H9 (cell line): ENCODE measurements around the gene CADPS2. TPM values are rescaled to one million over a fixed set of nuclear protein-coding genes. Genes with fewer than 3 reads are reported as not detected.

Experiments
- DNase-seq: peaks from one replicate; pipeline ENCODE4 v3.0.0-alpha.2; 2017
- H2AFZ ChIP-seq: one replicate; pipeline ENCODE4 v1.6.1; 2013; ENCODE audit warnings: mild to moderate bottlenecking, low read length, control low read depth, moderate library complexity
- H2AK5ac ChIP-seq: 2 replicates; pipeline ENCODE4 v1.6.1; 2013; ENCODE audit warnings: low read length, control low read depth, mixed read lengths; ENCODE audit not compliant: insufficient read length
- H2BK120ac ChIP-seq: one replicate; pipeline ENCODE4 v1.6.1; 2013; ENCODE audit warnings: low read depth, mild to moderate bottlenecking, low read length, control low read depth, inconsistent platforms; ENCODE audit not compliant: poor library complexity, severe bottlenecking
- H2BK12ac ChIP-seq: 2 replicates; pipeline ENCODE4 v1.6.1; 2013; ENCODE audit warnings: low read length, control low read depth, mixed read lengths, low read depth; ENCODE audit not compliant: insufficient read length
- H2BK15ac ChIP-seq: 2 replicates; pipeline ENCODE4 v1.6.1; 2013; ENCODE audit warnings: low read depth, low read length, control low read depth
- H2BK20ac ChIP-seq: one replicate; pipeline ENCODE4 v1.6.1; 2013; ENCODE audit warnings: low read depth, mild to moderate bottlenecking, low read length, control low read depth, inconsistent platforms; ENCODE audit not compliant: poor library complexity, severe bottlenecking
- H2BK5ac ChIP-seq: 2 replicates; pipeline ENCODE4 v1.6.1; 2013; ENCODE audit warnings: low read length, control low read depth, mixed read lengths; ENCODE audit not compliant: insufficient read length
- H3K14ac ChIP-seq: 2 replicates; pipeline ENCODE4 v1.6.1; 2013; ENCODE audit warnings: low read length, control low read depth; ENCODE audit not compliant: insufficient read depth
- H3K18ac ChIP-seq: 2 replicates; pipeline ENCODE4 v1.6.1; 2013; ENCODE audit warnings: low read depth, mild to moderate bottlenecking, mixed read lengths, low read length, control low read depth; ENCODE audit not compliant: insufficient read length
- H3K23ac ChIP-seq: 2 replicates; pipeline ENCODE4 v1.6.1; 2013; ENCODE audit warnings: low read length, control low read depth, mixed read lengths, low read depth; ENCODE audit not compliant: insufficient read length
- H3K23me2 ChIP-seq: 2 replicates; pipeline ENCODE4 v1.6.1; 2013; ENCODE audit warnings: low read depth, mild to moderate bottlenecking, mixed read lengths, low read length, control low read depth; ENCODE audit not compliant: insufficient read length, poor library complexity, severe bottlenecking
- H3K27ac ChIP-seq: 2 replicates; pipeline ENCODE4 v1.5.1; 2013; ENCODE audit warnings: low read length, control low read depth, mixed read lengths, low read depth; ENCODE audit not compliant: insufficient read length
- H3K27me3 ChIP-seq: 2 replicates; pipeline ENCODE4 v1.6.1; 2013; ENCODE audit warnings: low read length, control low read depth, inconsistent platforms; ENCODE audit not compliant: insufficient read depth
- H3K4ac ChIP-seq: 2 replicates; pipeline ENCODE4 v1.6.1; 2013; ENCODE audit warnings: low read depth, mild to moderate bottlenecking, control low read depth, inconsistent platforms, low read length, moderate library complexity
- H3K4me1 ChIP-seq: 2 replicates; pipeline ENCODE4 v1.6.1; 2013; ENCODE audit warnings: low read length, control low read depth, inconsistent platforms; ENCODE audit not compliant: insufficient read depth
- H3K4me2 ChIP-seq: 2 replicates; pipeline ENCODE4 v1.6.1; 2013; ENCODE audit warnings: low read length, control low read depth, mixed read lengths; ENCODE audit not compliant: insufficient read length, insufficient read depth
- H3K56ac ChIP-seq: 2 replicates; pipeline ENCODE4 v1.6.1; 2013; ENCODE audit warnings: low read depth, mild to moderate bottlenecking, mixed read lengths, low read length, control low read depth; ENCODE audit not compliant: insufficient read length
- H3K79me1 ChIP-seq: 2 replicates; pipeline ENCODE4 v1.6.1; 2013; ENCODE audit warnings: low read depth, mild to moderate bottlenecking, moderate library complexity, low read length, control low read depth, inconsistent platforms; ENCODE audit not compliant: insufficient read depth, poor library complexity, severe bottlenecking
- H3K79me2 ChIP-seq: 2 replicates; pipeline ENCODE4 v1.6.1; 2013; ENCODE audit warnings: low read length, control low read depth, inconsistent platforms; ENCODE audit not compliant: insufficient read depth
- H3K9ac ChIP-seq: 2 replicates; pipeline ENCODE4 v1.6.1; 2013; ENCODE audit warnings: low read length, control low read depth, mixed read lengths; ENCODE audit not compliant: insufficient read length; ENCODE audit errors: extremely low read depth
- H3K9me3 ChIP-seq: one replicate; pipeline ENCODE4 v1.6.1; 2013; ENCODE audit warnings: low read depth, low read length, inconsistent platforms; ENCODE audit not compliant: control insufficient read depth
- H3T11ph ChIP-seq: one replicate; pipeline ENCODE4 v1.6.1; 2013; ENCODE audit warnings: mild to moderate bottlenecking, low read length, control low read depth, inconsistent platforms
- H4K20me1 ChIP-seq: one replicate; pipeline ENCODE4 v1.6.1; 2013; ENCODE audit not compliant: control insufficient read depth, insufficient read length, insufficient read depth
- H4K5ac ChIP-seq: 2 replicates; pipeline ENCODE4 v1.6.1; 2013; ENCODE audit warnings: low read depth, mild to moderate bottlenecking, mixed read lengths, low read length, control low read depth; ENCODE audit not compliant: insufficient read length
- H4K8ac ChIP-seq: replicated peaks from 2 replicates; pipeline ENCODE4 v1.6.1; 2013; ENCODE audit warnings: low read length, control low read depth, mixed read lengths, low read depth; ENCODE audit not compliant: insufficient read length
- H4K91ac ChIP-seq: 2 replicates; pipeline ENCODE4 v1.6.1; 2013; ENCODE audit warnings: low read depth, mild to moderate bottlenecking, moderate library complexity, mixed read lengths, low read length, control low read depth; ENCODE audit not compliant: insufficient read length
- H3K27ac Mint-ChIP-seq, 3 experiments: 2 replicates in 2 of 3; 3 replicates in 1 of 3; pipeline ENCODE4 v1.8.0; 2020 to 2021; ENCODE audit warnings: mixed read lengths in 3 of 3, mild to moderate bottlenecking in 1 of 3, moderate library complexity in 1 of 3
- H3K27me3 Mint-ChIP-seq: 2 replicates; pipeline ENCODE4 v1.8.0; 2021; ENCODE audit warnings: low read depth, mild to moderate bottlenecking, moderate library complexity, mixed read lengths
- H3K36me3 Mint-ChIP-seq, 3 experiments: 2 replicates in 2 of 3; 3 replicates in 1 of 3; pipeline ENCODE4 v1.8.0; 2020 to 2021; ENCODE audit warnings: low read depth in 3 of 3, mixed read lengths in 3 of 3; ENCODE audit not compliant: insufficient read depth in 1 of 3
- H3K4me1 Mint-ChIP-seq, 2 experiments: 2 replicates each; pipeline ENCODE4 v1.8.0; 2020; ENCODE audit warnings: mixed read lengths in 2 of 2
- H3K4me3 Mint-ChIP-seq, 2 experiments: 2 replicates in 1 of 2; 3 replicates in 1 of 2; pipeline ENCODE4 v1.8.0; 2020 to 2021; ENCODE audit warnings: mild to moderate bottlenecking in 2 of 2, mixed read lengths in 2 of 2, moderate library complexity in 1 of 2
- H3K9me3 Mint-ChIP-seq, 2 experiments: 2 replicates in 1 of 2; 3 replicates in 1 of 2; pipeline ENCODE4 v1.8.0; 2020; ENCODE audit warnings: mild to moderate bottlenecking in 2 of 2, mixed read lengths in 2 of 2, moderate library complexity in 1 of 2
- CTCF ChIP-seq: fragments of 200-600 bp; sonication (generic); conservative IDR thresholded peaks from 3 replicates; pipeline ENCODE4 v1.8.0; 2021; ENCODE audit warnings: antibody characterized with exemption, mild to moderate bottlenecking
- WGBS: extraction: QIAGEN DNeasy Blood & Tissue Kit; methylation state at CpG from one replicate; pipeline ENCODE4 v1.1.7; 2013; ENCODE audit warnings: missing lambda C conversion rate, low lambda C conversion rate, mixed read lengths; ENCODE audit not compliant: insufficient read length; ENCODE audit errors: extremely low coverage; 5-methylcytosine and 5-hydroxymethylcytosine counted together
- total RNA-seq: library from RNA; stranded (reverse); gene quantifications from 2 replicates; pipeline ENCODE4 v1.2.1, GENCODE V29; 2021

The CADPS2 gene
- total RNA-seq, 1 experiment from 2014 or later = 7.1 TPM

- Histone ChIP-seq H2BK5ac (no peak overlapping the region), H4K91ac (no peak overlapping the region), H2BK120ac (no peak overlapping the region), H3K23ac (no peak overlapping the region), H3K27me3 (peaks cover 5% of the 10 kb centered on the region; the same call in 1 of the 2 replicates), H3K23me2 (peaks cover 18% of the 10 kb centered on the region), H4K8ac (no peak overlapping the region), H4K5ac (no peak overlapping the region), H2BK12ac (no peak overlapping the region), H3K79me1 (no peaks in the 10 kb centered on the region), H3K27ac (no peak overlapping the region), H3K56ac (no peak overlapping the region), H3K18ac (no peak overlapping the region), H3K4me1 (no peaks in the 10 kb centered on the region), H2AK5ac (no peak overlapping the region), H2BK20ac (no peak overlapping the region), H3K14ac (no peak overlapping the region), H2BK15ac (no peak overlapping the region), H3K4me2 (no peak overlapping the region), H4K20me1 (no peaks in the 10 kb centered on the region), H3K9ac (no peak overlapping the region), H3K9me3 (no peaks in the 10 kb centered on the region), H2AFZ (no peak overlapping the region), H3T11ph (no peak overlapping the region), H3K79me2 (no peaks in the 10 kb centered on the region), H3K4ac (no peak overlapping the region)
- H3K36me3 Mint-ChIP-seq = no peaks in the 10 kb centered on the region
- no peak for DNase-seq
- whole genome bisulfite sequencing = no CpG with 5 or more reads among the region's 4 CpGs
- peaks cover 25 to 26% of the 10 kb centered on the region in 2 experiments for H3K4me1 Mint-ChIP-seq
- no peak overlapping the region for H3K4me3 Mint-ChIP-seq
- TF ChIP-seq CTCF = no peak
- H3K9me3 Mint-ChIP-seq = no peaks in the 10 kb centered on the region; a peak in 1 of 5 replicates
- no peak overlapping the region for H3K27ac Mint-ChIP-seq
- H3K27me3 Mint-ChIP-seq = peaks cover 42% of the 10 kb centered on the region
Measured at GRCh38 chr7:122884186-122884585, 2.1 kb downstream of the CADPS2 start.
